HUDEP-2 (cell line): ENCODE measurements around the gene JTB.
"Not testable (repeated sequence)": the region's sequence is repeated elsewhere in the genome, so short reads cannot be mapped to it uniquely, and the experiment has no call there.

Source experiments
- DNase-seq, 76 experiments: peaks; one replicate each; lab custom pipeline; 2025; ENCODE audit not compliant: unreplicated experiment in 76 of 76; lab: John Stamatoyannopoulos, UW

Gene JTB

DNA sequence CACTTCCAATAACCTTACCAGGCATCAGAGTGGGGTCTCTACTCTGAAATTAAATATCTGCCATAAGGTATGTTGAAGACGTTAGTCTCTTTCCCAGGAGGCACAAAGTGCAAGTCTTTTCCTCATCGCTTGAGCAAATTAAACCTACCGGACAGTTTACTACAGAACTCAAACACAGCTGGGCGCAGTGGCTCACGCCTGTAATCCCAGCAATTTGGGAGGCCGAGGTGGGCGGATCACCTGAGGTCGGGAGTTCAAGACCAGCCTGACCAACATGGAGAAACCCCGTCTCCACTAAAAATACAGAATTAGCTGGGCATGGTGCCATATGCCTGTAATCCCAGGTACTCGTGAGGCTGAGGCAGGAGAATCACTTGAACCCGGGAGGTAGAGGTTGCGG, 1.6 kb upstream of the JTB start:
- not testable (repeated sequence) for DNase-seq

- peak in 2 of 76 experiments; percentile 31 to 34 for DNase-seq
Observed at GRCh38 chr1:153978274-153978909, 918 bp upstream of the JTB start.

- DNase-seq, result peak in 9 of 76 experiments; percentile 12 to 55 (median 25)
Observed at GRCh38 chr1:153976819-153977249, 640 bp downstream of the JTB start.

DNA sequence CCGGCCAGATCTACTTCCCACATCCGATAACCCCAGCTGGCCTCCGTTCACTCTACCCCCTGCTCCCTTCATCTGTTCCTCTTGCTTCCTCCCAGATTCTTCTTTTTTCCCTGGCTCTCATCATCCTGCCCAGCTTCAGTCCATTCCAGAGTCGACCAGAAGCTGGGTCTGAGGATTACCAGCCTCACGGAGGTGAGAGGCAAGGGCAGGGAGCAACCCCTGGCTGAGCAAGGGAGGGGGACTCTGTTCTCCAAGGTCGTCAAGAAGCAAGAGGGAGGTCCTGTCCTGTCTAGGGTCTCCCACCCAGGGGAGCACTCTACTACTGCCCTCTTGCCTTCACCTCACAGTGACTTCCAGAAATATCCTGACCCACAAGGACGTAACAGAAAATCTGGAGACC, 3.9 kb downstream of the JTB start:
- no peak for DNase-seq

DNA sequence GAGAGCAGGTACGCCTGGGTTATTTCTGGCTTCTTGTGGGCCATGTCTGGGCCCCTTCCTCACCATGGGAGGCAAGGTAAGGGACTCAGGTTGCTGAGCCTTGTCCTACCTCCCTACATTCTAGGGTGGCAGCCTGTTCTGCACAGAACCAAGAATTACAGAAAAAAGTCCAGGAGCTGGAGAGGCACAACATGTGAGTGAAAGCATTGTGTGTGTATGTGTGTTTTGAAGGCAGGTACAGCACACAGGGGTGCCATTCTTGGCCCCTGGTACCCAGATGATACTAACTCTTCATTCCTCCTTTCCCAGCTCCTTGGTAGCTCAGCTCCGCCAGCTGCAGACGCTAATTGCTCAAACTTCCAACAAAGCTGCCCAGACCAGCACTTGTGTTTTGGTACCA, 4.4 kb downstream of the JTB start:
- DNase-seq, result no peak

- no peak for DNase-seq
Observed at GRCh38 chr1:153970346-153970745, 7.1 kb downstream of the JTB start.

DNA sequence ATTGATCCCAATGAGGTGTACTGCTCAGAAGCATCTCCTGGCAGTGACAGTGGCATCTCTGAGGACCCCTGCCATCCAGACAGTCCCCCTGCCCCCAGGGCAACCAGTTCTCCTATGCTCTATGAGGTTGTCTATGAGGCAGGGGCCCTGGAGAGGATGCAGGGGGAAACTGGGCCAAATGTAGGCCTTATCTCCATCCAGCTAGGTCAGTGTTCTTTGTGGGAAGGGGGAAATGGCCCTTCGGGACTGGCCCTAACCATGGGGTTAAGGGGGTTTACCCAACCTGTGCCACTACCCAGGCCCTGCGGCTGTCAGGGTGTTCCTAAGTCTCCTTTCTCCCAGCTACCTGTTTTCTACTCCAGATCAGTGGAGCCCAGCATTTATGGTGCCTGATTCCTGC, 8.5 kb downstream of the JTB start:
- no peak for DNase-seq

GRCh38 chr1:153968408-153968807, 9.1 kb downstream of the JTB start:
- peak in 1 of 76 experiments; percentile 14 for DNase-seq

- peak in 5 of 76 experiments; percentile 13 to 55 (median 20) for DNase-seq
Observed at GRCh38 chr1:153968000-153968363, 9.5 kb downstream of the JTB start.

DNA sequence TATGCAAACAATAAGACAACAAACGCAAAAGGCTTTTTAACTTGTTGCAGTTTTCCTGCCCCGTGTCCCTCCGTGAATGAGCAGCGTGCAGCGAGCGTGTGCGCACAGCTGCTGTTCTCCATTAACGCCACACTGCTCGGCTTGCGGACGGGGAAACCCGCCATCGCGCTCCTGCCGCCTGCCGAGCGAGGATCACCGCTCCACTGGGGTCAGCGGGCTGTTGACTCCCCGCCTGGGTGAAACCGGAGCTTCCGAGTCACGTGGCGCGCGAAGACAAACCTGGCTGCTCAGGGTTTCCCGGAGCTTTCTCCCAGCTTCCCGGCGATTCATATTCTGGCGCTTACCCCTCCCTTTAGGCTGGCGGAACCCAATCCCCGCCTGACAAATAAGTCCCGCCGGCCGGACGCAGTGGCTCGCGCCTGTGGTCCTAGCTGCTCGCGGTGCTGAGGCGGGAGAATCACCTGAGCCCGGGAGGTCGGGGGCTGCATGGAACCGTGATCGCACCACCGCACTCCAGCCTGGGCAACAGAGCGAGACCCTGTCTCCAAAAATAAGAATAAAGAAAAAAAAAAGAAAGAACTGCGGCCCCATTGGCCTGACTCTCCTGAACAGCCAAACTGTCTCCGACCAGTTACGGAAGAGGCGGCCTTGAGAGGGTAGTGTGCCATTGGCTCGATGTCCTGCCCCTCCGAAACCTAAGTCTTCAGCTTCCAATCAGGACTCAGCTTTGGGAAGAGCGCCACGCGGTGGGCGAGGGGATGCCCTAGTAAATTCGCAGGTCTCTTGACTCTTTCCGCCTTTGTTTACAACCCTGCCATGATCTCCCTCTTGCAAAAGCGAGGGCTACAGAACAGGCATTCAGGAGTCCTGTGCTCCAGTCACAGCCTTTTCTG, 10.1 kb downstream of the JTB start, which contains the start of gene CREB3L4:
CREB3L4 (plus strand) TSS at position 796 of the 893 bp plus-strand sequence. CDS start 624 bp downstream, outside the sequence.
- peak in 75 of 76 experiments; percentile 24 to 94 (median 85) for DNase-seq

DNA sequence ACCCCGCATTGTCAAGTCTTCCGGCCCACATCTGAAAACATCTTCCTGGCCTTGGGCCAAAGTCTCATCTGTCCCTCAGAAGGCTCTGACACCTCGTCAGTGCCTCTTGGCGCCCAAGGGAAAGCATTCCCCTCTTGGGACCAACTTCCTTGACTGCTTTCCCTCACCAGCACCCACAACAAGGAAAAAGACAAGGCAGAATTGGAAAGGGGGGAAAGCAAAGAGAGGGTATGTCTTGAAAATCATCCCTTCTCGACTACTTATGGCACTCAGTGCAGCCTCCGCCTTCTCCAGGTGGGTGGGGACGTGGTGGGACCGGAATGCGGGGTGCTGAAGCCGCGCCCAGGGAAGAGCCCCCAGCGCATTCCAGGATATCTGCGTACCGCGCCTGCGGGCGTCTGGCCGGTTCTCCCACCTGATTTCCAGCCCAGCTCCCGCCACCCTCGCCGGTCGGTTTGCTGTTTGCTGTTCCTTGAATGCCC, 13.6 kb downstream of the JTB start:
- DNase-seq, result peak in 7 of 76 experiments; percentile 34 to 89 (median 64)

DNA sequence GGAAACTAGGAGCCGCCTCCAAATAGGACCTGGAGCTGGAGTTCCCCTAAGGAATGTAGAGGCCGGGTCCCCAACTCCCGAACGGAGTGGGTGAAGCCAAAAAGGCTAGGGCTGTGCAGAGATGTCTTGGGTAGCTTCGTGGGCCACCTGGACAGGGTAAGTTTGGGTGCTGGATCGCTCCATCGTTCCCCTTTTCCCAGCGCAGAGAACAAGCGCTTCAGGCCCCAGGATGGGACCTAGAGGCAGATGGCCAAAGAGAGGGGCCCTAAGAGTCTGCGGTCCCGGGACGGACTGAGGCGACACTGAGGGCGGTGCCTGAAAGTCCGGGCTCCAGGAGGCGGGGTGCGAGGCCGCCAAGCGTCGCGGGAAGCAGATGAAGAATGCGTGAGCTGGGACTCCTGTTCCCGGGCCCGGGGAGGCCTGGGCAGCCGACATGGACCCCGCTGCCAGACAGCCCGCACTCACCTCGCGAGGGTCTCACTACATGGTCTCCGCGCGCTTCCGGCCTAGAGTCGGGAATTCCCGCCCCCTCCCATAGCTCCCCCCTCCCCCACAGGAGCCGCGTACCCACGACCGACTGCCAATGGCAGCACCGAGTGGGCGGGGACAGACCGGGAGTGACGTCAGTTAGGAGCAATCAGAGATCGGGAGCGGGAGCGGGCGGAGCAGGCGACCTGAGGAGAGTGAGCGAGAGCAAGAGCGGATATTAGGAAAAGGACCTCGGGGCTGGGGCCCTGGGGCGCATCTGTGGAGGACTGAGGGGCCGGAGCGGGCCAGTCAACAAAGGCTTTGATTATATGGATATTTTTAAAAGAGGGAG, 14.2 kb downstream of the JTB start, which contains the start of gene SLC39A1:
SLC39A1 (minus strand) TSS at position 508 of the 820 bp plus-strand sequence. CDS start 822 bp downstream, outside the sequence.
- DNase-seq, result peak in 75 of 76 experiments; percentile 46 to 98 (median 93)

DNA sequence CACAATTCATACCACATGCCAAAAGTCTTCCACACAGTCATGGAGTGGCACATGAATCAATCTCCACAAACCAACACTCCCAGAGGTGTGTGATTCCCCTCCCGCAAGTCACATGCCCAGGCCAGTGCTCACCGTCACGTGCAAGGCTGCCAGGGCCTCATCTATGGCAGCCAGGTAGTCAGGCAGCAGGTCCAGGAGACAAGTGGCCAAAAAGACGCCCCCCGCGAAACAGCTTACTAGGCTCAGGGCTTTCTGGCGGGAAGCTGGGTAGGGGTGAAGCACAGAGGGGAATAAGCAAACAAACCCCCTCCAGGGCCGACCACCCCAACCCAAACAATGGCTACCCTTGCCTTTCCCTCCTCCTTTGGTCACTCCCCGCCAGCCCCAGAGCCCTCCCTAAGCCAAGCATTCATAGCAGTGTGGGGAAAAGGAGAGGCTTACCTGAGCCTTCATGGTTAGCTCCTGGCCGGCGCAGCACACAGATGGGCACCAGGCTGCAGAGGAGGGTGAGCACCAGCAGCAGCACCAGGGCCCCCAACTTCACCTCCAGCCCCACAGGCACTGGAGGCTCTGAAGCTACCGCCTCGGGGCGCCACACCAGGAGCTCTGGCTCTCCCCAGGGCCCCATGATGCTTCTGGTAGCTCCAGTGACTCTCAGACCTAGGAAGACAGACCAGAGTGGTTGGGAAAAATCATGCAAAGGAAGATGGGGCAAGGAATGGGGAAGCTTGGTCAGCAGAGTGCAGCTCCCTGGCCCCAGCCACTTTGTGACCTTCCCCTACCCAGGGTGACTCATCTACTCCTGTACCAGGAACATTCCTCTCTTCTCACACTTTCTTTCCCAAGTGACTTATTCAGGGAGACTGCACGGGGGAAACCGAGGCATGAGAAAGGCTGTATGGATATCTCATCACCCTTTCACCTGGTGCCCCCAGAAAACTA, 15.1 kb downstream of the JTB start:
- DNase-seq, result no peak

DNA sequence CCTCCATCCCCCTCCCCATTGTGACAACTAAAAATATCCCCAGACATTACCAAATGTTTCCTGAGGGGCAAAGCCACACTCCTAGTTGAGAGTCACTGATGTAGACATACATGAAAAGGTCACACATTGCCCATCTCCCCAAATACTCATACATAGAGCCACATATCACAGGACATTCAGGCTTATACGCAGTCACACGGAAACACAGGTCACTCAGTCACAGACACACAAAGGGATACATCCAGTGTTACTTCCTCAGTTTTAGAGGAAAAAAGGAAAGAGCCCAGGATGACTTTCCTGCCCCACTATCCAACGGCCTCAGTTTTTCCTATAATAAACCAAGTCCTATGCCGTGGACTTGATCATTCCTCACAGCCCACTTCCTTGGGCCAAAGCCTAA, 16.1 kb downstream of the JTB start:
- DNase-seq, result no peak

GRCh38 chr1:153960206-153960605, 17.3 kb downstream of the JTB start:
- DNase-seq, result no peak

DNA sequence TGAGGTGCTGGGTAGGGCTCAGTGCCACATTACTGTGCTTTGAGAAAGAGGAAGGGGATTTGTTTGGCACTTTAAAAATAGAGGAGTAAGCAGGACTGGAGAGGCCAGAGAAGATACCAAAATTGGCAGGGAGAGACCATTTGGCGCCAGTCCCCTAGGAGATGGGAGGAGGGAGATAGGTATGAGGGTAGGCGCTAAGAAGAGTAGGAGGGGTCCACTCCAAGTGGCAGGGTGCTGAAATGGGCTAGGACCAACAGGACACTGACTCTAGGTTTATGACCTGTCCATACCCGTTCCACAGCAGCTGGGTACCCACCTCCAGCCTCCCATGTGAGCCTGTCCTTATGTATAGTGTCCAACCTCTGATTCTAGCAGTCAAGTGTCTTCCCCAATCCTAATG, 18.0 kb downstream of the JTB start:
- DNase-seq, result peak in 3 of 76 experiments; percentile 8 to 15 (median 12)

GRCh38 chr1:153958961-153959260, 18.6 kb downstream of the JTB start:
- no peak for DNase-seq

GRCh38 chr1:153958111-153958960, 19.1 kb downstream of the JTB start, which contains the start of gene CRTC2:
Gene CRTC2, minus strand, starts transcription at chr1:153958612. Its CDS starts 115 bp downstream, at chr1:153958497.
- peak in 75 of 76 experiments; percentile 41 to 98 (median 94) for DNase-seq

- DNase-seq, result no peak
Observed at GRCh38 chr1:153957744-153958110, 19.7 kb downstream of the JTB start.
